HCT116 (cell line): ENCODE measurements around the gene KIRREL3. TPM values are rescaled to one million over a fixed set of nuclear protein-coding genes. Genes with fewer than 3 reads are reported as not detected.

Experiments used
- ATAC-seq: fragments of 200-7000 bp; cut with Tn5 transposase; 2 replicates; pipeline ENCODE4 v1.9.1; 2020; ENCODE audit warnings: mild to moderate bottlenecking, moderate library complexity
- BruUV-seq: library from RNA; stranded (reverse); fragments of 400-500 nt; replicated peaks from 2 replicates; lab custom pipeline; 2021; lab: Mats Ljungman, UMichigan
- CTCF ChIA-PET: fragments of 300-600 bp; sonication (Branson Sonifier 250); formaldehyde crosslinking; loops from one replicate; lab custom pipeline; 2021; ENCODE audit warnings: antibody characterized with exemption; lab: Charles Lee
- POLR2A ChIA-PET: fragments of 300-600, 350-600 bp; sonication (Branson Sonifier 250); formaldehyde crosslinking; loops from one replicate; lab custom pipeline; 2021; ENCODE audit warnings: antibody characterized with exemption; lab: Charles Lee
- RAD21 ChIA-PET, 2 experiments: fragments of 300-600 bp; sonication (Branson Sonifier 250); formaldehyde crosslinking; loops; one replicate each; lab custom pipeline; 2023; ENCODE audit warnings: low total read pairs in 2 of 2; ENCODE audit not compliant: uncharacterized antibody in 2 of 2, unreplicated experiment in 2 of 2, low non-redundant PET in 1 of 2; lab: Charles Lee
- DNase-seq: peaks from one replicate; pipeline ENCODE4 v3.0.0-alpha.2; 2010; ENCODE audit warnings: low read depth, low spot score
- H2AFZ ChIP-seq: fragments of 200-600 bp; shearing (Covaris generic), sonication (generic); 2 replicates; pipeline ENCODE4 v1.6.1; 2017; ENCODE audit warnings: low read depth, mixed run types, mixed read lengths, antibody characterized with exemption, low read length; ENCODE audit not compliant: poor library complexity, severe bottlenecking
- H3K27ac ChIP-seq: 2 replicates; pipeline ENCODE4 v1.5.1; 2012; ENCODE audit warnings: low read depth, low read length
- H3K27me3 ChIP-seq: fragments of 200-600 bp; sonication (generic); 2 replicates; pipeline ENCODE4 v1.6.1; 2016; ENCODE audit warnings: mixed run types, low read length, mixed read lengths; ENCODE audit not compliant: insufficient read depth
- H3K36me3 ChIP-seq, 2 experiments: fragments of 200-500 bp in 1 of 2; fragments of 200-600 bp in 1 of 2; sonication (Bioruptor generic) in 1 of 2; sonication (generic) in 1 of 2; 2 replicates each; pipeline versions ENCODE4 v1.5.1 to v1.6.1; 2014 to 2016; ENCODE audit warnings: low read length in 2 of 2, inconsistent platforms in 1 of 2, mixed read lengths in 1 of 2, mixed run types in 1 of 2; ENCODE audit not compliant: insufficient read depth in 2 of 2, control insufficient read depth in 1 of 2
- H3K4me1 ChIP-seq, 2 experiments: fragments of 200-600 bp in 1 of 2; sonication (generic) in 1 of 2; 2 replicates each; pipeline versions ENCODE4 v1.5.1 to v1.6.1; 2012 to 2017; ENCODE audit warnings: low read length in 2 of 2, inconsistent platforms in 1 of 2, mild to moderate bottlenecking in 1 of 2, mixed read lengths in 1 of 2, mixed run types in 1 of 2, moderate library complexity in 1 of 2; ENCODE audit not compliant: insufficient read depth in 2 of 2, control insufficient read depth in 1 of 2
- H3K4me2 ChIP-seq: fragments of 200-600 bp; sonication (generic); 2 replicates; pipeline ENCODE4 v1.6.1; 2017; ENCODE audit warnings: mixed run types, low read length, mixed read lengths
- H3K4me3 ChIP-seq, 2 experiments: fragments of 200-600 bp in 1 of 2; sonication (generic) in 1 of 2; replicated peaks in 1 of 2; 2 replicates each; pipeline ENCODE4 v1.5.1; 2011 to 2016; ENCODE audit warnings: low read length in 2 of 2, control low read depth in 1 of 2, low read depth in 1 of 2, mild to moderate bottlenecking in 1 of 2, mixed read lengths in 1 of 2, mixed run types in 1 of 2
- H3K79me2 ChIP-seq: fragments of 200-600 bp; sonication (generic); 2 replicates; pipeline ENCODE4 v1.6.1; 2017; ENCODE audit warnings: mild to moderate bottlenecking, mixed run types, low read length, moderate library complexity, mixed read lengths; ENCODE audit not compliant: insufficient read depth
- H3K9ac ChIP-seq: fragments of 200-600 bp; sonication (generic); 2 replicates; pipeline ENCODE4 v1.6.1; 2016; ENCODE audit warnings: low read length, mixed read lengths
- H3K9me2 ChIP-seq: fragments of 200-600 bp; sonication (generic), shearing (Covaris generic); 2 replicates; pipeline ENCODE4 v1.6.1; 2017; ENCODE audit warnings: mixed run types, mild to moderate bottlenecking, moderate library complexity; ENCODE audit not compliant: insufficient read depth
- H3K9me3 ChIP-seq, 2 experiments: fragments of 200-500 bp in 1 of 2; fragments of 200-600 bp in 1 of 2; sonication (Bioruptor generic) in 1 of 2; sonication (generic) in 1 of 2; 2 replicates each; pipeline ENCODE4 v1.6.1; 2014 to 2017; ENCODE audit warnings: low read length in 2 of 2, mixed read lengths in 2 of 2, inconsistent platforms in 1 of 2, low read depth in 1 of 2, mild to moderate bottlenecking in 1 of 2, mixed run types in 1 of 2, moderate library complexity in 1 of 2; ENCODE audit not compliant: control insufficient read depth in 1 of 2, insufficient read depth in 1 of 2
- H4K20me1 ChIP-seq: fragments of 200-600 bp; sonication (generic), shearing (Covaris generic); 2 replicates; pipeline ENCODE4 v1.6.1; 2017; ENCODE audit warnings: mixed run types, mild to moderate bottlenecking, moderate library complexity; ENCODE audit not compliant: insufficient read depth
- CBX3 ChIP-seq: IDR thresholded peaks from 2 replicates; pipeline ENCODE4 v1.6.1; 2012; ENCODE audit warnings: low read depth
- CEBPB ChIP-seq: IDR thresholded peaks from 2 replicates; pipeline ENCODE4 v1.6.1; 2012; ENCODE audit warnings: low read depth
- EGR1 ChIP-seq: IDR thresholded peaks from 2 replicates; pipeline ENCODE4 v1.6.1; 2012; ENCODE audit warnings: low read depth
- ELF1 ChIP-seq: IDR thresholded peaks from 2 replicates; pipeline ENCODE4 v1.6.1; 2012; ENCODE audit warnings: low read depth, borderline replicate concordance
- EZH2phosphoT487 ChIP-seq: fragments of 200-600 bp; IDR thresholded peaks from 2 replicates; pipeline ENCODE4 v1.6.1; 2018; ENCODE audit warnings: antibody characterized with exemption, borderline replicate concordance
- FOSL1 ChIP-seq: IDR thresholded peaks from 2 replicates; pipeline ENCODE4 v1.6.1; 2012; ENCODE audit warnings: low read depth
- JUND ChIP-seq: IDR thresholded peaks from 2 replicates; pipeline ENCODE4 v1.6.1; 2012
- MAX ChIP-seq: IDR thresholded peaks from 2 replicates; pipeline ENCODE4 v1.6.1; 2012
- POLR2A ChIP-seq: IDR thresholded peaks from 2 replicates; pipeline ENCODE4 v1.7.0; 2011; ENCODE audit warnings: borderline replicate concordance; ENCODE audit not compliant: insufficient read depth, insufficient read length; ENCODE audit errors: extremely low read depth
- POLR2AphosphoS5 ChIP-seq: IDR thresholded peaks from 2 replicates; pipeline ENCODE4 v1.6.1; 2011; ENCODE audit warnings: mild to moderate bottlenecking, low read depth, low read length, moderate library complexity
- RAD21 ChIP-seq: IDR thresholded peaks from 2 replicates; pipeline ENCODE4 v1.6.1; 2012; ENCODE audit warnings: low read depth, mild to moderate bottlenecking
- SIN3A ChIP-seq: IDR thresholded peaks from 2 replicates; pipeline ENCODE4 v1.6.1; 2012; ENCODE audit warnings: low read depth
- SP1 ChIP-seq: IDR thresholded peaks from 2 replicates; pipeline ENCODE4 v1.6.1; 2012; ENCODE audit warnings: low read depth
- SRF ChIP-seq: IDR thresholded peaks from 2 replicates; pipeline ENCODE4 v1.6.1; 2012; ENCODE audit warnings: low read depth
- YY1 ChIP-seq: IDR thresholded peaks from 2 replicates; pipeline ENCODE4 v1.6.1; 2011; ENCODE audit warnings: low read length, low read depth, moderate library complexity, mild to moderate bottlenecking; ENCODE audit not compliant: insufficient replicate concordance; ENCODE audit errors: extremely low read depth
- ZBTB33 ChIP-seq: IDR thresholded peaks from 2 replicates; pipeline ENCODE4 v1.6.1; 2011; ENCODE audit warnings: mild to moderate bottlenecking, low read length, moderate library complexity; ENCODE audit not compliant: insufficient replicate concordance; ENCODE audit errors: extremely low read depth
- ZNF274 ChIP-seq: fragments of 200-500 bp; sonication (Bioruptor generic); IDR thresholded peaks from 2 replicates; pipeline ENCODE4 v1.6.1; 2014; ENCODE audit warnings: mild to moderate bottlenecking, low read depth, low read length, inconsistent platforms
- intact Hi-C: fragments of 100-400 bp; cut with micrococcal nuclease; formaldehyde crosslinking; loops from 2 replicates; pipeline ENCODE4 v1.10.0; 2022
- total RNA-seq: library from RNA; stranded (reverse); gene quantifications from one replicate; pipeline ENCODE4 v1.2.1, GENCODE V29; 2021; ENCODE audit not compliant: unreplicated experiment
- TF ChIP-seq, protein P1 (sequence below): IDR thresholded peaks from 2 replicates; pipeline ENCODE4 v1.6.1; 2012
- TF ChIP-seq, protein P2 (sequence below): IDR thresholded peaks from 2 replicates; pipeline ENCODE4 v1.6.1; 2012; ENCODE audit warnings: low read depth

KIRREL3 gene
- total RNA-seq, 1 experiment from 2014 or later: not detected

- Histone ChIP-seq H3K79me2 (no peaks in the 10 kb centered on the region), H3K9me3 (no peaks in the 10 kb centered on the region), H3K27me3 (no peaks in the 10 kb centered on the region; the same call in 1 of the 2 replicates), H3K27ac (no peak overlapping the region), H3K9me2 (no peaks in the 10 kb centered on the region), H3K36me3 (no peaks in the 10 kb centered on the region), H3K9ac (no peak overlapping the region), H4K20me1 (no peaks in the 10 kb centered on the region), H3K4me2 (no peak overlapping the region), H3K4me1 (no peaks in the 10 kb centered on the region), H3K4me3 (no peak overlapping the region), H2AFZ (no peak overlapping the region)
- DNase-seq (no peak), ATAC-seq (no peak)
- RAD21 ChIA-PET: no interaction called here
- CTCF ChIA-PET: no interaction called here
- intact Hi-C loops: no loop called here
- POLR2A ChIA-PET: no interaction called here
- no TSS peak for BruUV-seq
- TF ChIP-seq POLR2A (no peak), ZNF274 (no peak), EZH2phosphoT487 (no peak), ZBTB33 (no peak), EGR1 (no peak), RAD21 (no peak), SRF (no peak), JUND (no peak), SIN3A (no peak), ELF1 (no peak), CBX3 (no peak), MAX (no peak), POLR2AphosphoS5 (no peak), SP1 (no peak), CEBPB (no peak), FOSL1 (no peak), YY1 (no peak)
- TF ChIP-seq, protein P1, sequence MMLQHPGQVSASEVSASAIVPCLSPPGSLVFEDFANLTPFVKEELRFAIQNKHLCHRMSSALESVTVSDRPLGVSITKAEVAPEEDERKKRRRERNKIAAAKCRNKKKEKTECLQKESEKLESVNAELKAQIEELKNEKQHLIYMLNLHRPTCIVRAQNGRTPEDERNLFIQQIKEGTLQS: no peak
- TF ChIP-seq, protein P2, sequence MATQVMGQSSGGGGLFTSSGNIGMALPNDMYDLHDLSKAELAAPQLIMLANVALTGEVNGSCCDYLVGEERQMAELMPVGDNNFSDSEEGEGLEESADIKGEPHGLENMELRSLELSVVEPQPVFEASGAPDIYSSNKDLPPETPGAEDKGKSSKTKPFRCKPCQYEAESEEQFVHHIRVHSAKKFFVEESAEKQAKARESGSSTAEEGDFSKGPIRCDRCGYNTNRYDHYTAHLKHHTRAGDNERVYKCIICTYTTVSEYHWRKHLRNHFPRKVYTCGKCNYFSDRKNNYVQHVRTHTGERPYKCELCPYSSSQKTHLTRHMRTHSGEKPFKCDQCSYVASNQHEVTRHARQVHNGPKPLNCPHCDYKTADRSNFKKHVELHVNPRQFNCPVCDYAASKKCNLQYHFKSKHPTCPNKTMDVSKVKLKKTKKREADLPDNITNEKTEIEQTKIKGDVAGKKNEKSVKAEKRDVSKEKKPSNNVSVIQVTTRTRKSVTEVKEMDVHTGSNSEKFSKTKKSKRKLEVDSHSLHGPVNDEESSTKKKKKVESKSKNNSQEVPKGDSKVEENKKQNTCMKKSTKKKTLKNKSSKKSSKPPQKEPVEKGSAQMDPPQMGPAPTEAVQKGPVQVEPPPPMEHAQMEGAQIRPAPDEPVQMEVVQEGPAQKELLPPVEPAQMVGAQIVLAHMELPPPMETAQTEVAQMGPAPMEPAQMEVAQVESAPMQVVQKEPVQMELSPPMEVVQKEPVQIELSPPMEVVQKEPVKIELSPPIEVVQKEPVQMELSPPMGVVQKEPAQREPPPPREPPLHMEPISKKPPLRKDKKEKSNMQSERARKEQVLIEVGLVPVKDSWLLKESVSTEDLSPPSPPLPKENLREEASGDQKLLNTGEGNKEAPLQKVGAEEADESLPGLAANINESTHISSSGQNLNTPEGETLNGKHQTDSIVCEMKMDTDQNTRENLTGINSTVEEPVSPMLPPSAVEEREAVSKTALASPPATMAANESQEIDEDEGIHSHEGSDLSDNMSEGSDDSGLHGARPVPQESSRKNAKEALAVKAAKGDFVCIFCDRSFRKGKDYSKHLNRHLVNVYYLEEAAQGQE: no peak
Observed at GRCh38 chr11:126943316-126943715, 57.3 kb downstream of the KIRREL3 start.
